Spleen (tissue), 11 donors: ENCODE measurements around the gene ELL3. TPM values are rescaled to one million over a fixed set of nuclear protein-coding genes. Genes with fewer than 3 reads are reported as not detected.

Source experiments
- DNase-seq: peaks from one replicate; pipeline ENCODE4 v3.0.0-alpha.2; 2020
- H3K27ac ChIP-seq, 8 donors: fragments of 200-600 bp; sonication (generic) in 7 of 8; 1 replicate in 4 of 8; 2 replicates in 4 of 8; pipeline versions ENCODE4 v1.5.0 to v1.8.0; 2016 to 2021; ENCODE audit warnings: inconsistent platforms in 4 of 8, mild to moderate bottlenecking in 4 of 8, moderate library complexity in 1 of 8
- H3K27me3 ChIP-seq, 7 donors: fragments of 200-600 bp; sonication (generic) in 6 of 7; replicated peaks in 1 of 7; 1 replicate in 4 of 7; 2 replicates in 3 of 7; pipeline versions ENCODE4 v1.5.0 to v1.8.0; 2016 to 2021; ENCODE audit warnings: inconsistent platforms in 3 of 7, mild to moderate bottlenecking in 1 of 7
- H3K36me3 ChIP-seq, 6 donors: fragments of 200-600 bp; sonication (generic) in 5 of 6; 1 replicate in 4 of 6; 2 replicates in 2 of 6; pipeline versions ENCODE4 v1.5.0 to v1.8.0; 2016 to 2021; ENCODE audit warnings: inconsistent platforms in 2 of 6
- H3K4me1 ChIP-seq, 6 donors: fragments of 200-600 bp; sonication (generic) in 5 of 6; 1 replicate in 3 of 6; 2 replicates in 3 of 6; pipeline versions ENCODE4 v1.5.0 to v1.8.0; 2016 to 2021; ENCODE audit warnings: inconsistent platforms in 3 of 6
- H3K4me3 ChIP-seq, 8 donors: fragments of 200-600 bp; sonication (generic) in 7 of 8; 1 replicate in 4 of 8; 2 replicates in 4 of 8; pipeline versions ENCODE4 v1.5.0 to v1.8.0; 2016 to 2021; ENCODE audit warnings: inconsistent platforms in 4 of 8, mild to moderate bottlenecking in 4 of 8, moderate library complexity in 2 of 8
- H3K9me3 ChIP-seq, 8 donors: fragments of 200-600 bp; sonication (generic) in 7 of 8; 1 replicate in 4 of 8; 2 replicates in 4 of 8; pipeline versions ENCODE4 v1.5.0 to v1.8.0; 2016 to 2021; ENCODE audit warnings: inconsistent platforms in 4 of 8
- CTCF ChIP-seq, 11 experiments: fragments of 200-600 bp in 7 of 11; fragments of 450-650 bp in 4 of 11; sonication (generic) in 4 of 11; IDR thresholded peaks in 8 of 11; conservative IDR thresholded peaks in 3 of 11; 1 replicate in 7 of 11; 2 replicates in 4 of 11; pipeline versions ENCODE4 v1.4.0 to v1.8.0; 2016 to 2021; ENCODE audit warnings: antibody characterized with exemption in 11 of 11, inconsistent platforms in 4 of 11, mild to moderate bottlenecking in 1 of 11
- POLR2A ChIP-seq, 3 donors: fragments of 450-650 bp; IDR thresholded peaks; one replicate each; pipeline ENCODE4 v1.5.1; 2017; ENCODE audit warnings: antibody characterized with exemption in 3 of 3, mild to moderate bottlenecking in 1 of 3
- POLR2AphosphoS5 ChIP-seq, 3 donors: sonication (generic); formaldehyde crosslinking; IDR thresholded peaks; one replicate each; pipeline ENCODE4 v1.5.1; 2017; ENCODE audit warnings: antibody characterized with exemption in 3 of 3
- WGBS, 5 donors: extraction: QIAGEN DNeasy Blood & Tissue Kit in 3 of 5; methylation state at CpG; one replicate each; pipeline versions ENCODE4 v1.1.5 to v1.1.7; 2013 to 2018; 5-methylcytosine and 5-hydroxymethylcytosine counted together
- intact Hi-C: fragments of 100-400 bp; cut with DNase I; formaldehyde crosslinking; loops from one replicate; pipeline ENCODE4 v1.15.0; 2023; ENCODE audit warnings: low total_unique reads
- polyA plus RNA-seq, 3 donors: library from polyadenylated mRNA; stranded (reverse); fragments of 200-250 nt; gene quantifications; one replicate each; pipeline ENCODE4 v1.2.1, GENCODE V29; 2013
- total RNA-seq, 7 donors: library from RNA; depleted of rRNA in 3 of 7; stranded (reverse); fragments of >200 nt in 3 of 7; fragmentation: NEBNext Ultra II Directional in 4 of 7; extraction: Animal tissue kit (Norgen Biotek cat#: 25700) in 4 of 7; gene quantifications; one replicate each; pipeline versions ENCODE4 v1.1.0 to v1.2.1, GENCODE V29; 2016 to 2021
- donor health status: healthy with polysubstance abuse.
- donor health status: DM: no; HTN: no; CAD: no; lungs with moderate emphysema.
- donor health status: DM: no; HTN: no; CAD: no.
- donor health status: Bipolar disorder and iron deficiency.
- donor health status: healthy.
- donor health status: DM: no; HTN: no; CAD: no.
- donor health status: DM: yes; HTN: yes; CAD: no.

Gene ELL3
- total and polyA plus RNA-seq, 10 donors, result 1.7 to 44.4 (median 4.1) TPM

DNA sequence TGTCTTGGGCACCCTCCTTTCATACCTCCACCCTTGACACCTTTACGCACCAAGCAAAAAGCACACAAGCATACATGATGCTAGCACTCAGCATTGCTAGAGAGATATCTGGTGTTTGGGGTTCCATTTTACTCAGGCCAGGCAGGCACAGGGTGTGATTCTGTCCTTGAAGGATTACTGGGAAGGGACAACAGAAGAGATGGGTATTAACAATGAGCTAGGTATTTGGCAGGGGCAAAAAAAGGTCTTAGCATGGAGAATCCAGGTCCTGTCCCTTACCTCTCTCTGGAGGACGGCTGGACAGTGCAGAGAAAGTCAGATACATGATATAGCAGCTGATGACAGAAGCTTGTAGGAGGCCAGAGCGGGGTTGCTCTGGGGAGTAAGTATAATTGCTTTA is 19.8 kb upstream of the ELL3 start:
- Histone ChIP-seq H3K27ac (peak overlapping the region in 1 of 8 donors; percentile 19), H3K9me3 (no peaks in the 10 kb centered on the region), H3K4me3 (no peak overlapping the region), H3K36me3 (peaks cover 0 to 71% (median 39%) of the 10 kb centered on the region in 6 donors), H3K27me3 (no peaks in the 10 kb centered on the region), H3K4me1 (peaks cover 28 to 89% (median 65%) of the 10 kb centered on the region in 6 donors)
- TF ChIP-seq POLR2A (IDR thresholded peaks at IDR 0.05) (no peak), POLR2AphosphoS5 (IDR thresholded peaks at IDR 0.05) (no peak), CTCF (IDR thresholded peaks at IDR 0.05 in 8 of 11, conservative IDR thresholded peaks at IDR 0.05 in 3 of 11) (no peak)
- intact Hi-C loops, result no loop called here
- 88 to 94% (median 91%) methylated on average over 3 of the region's 3 CpGs for WGBS, 5 donors
- DNase-seq, result no peak

- DNase-seq, result no peak
- TF ChIP-seq POLR2AphosphoS5 (IDR thresholded peaks at IDR 0.05), result no peak
- TF ChIP-seq POLR2A (IDR thresholded peaks at IDR 0.05), result no peak
- TF ChIP-seq CTCF (IDR thresholded peaks at IDR 0.05 in 8 of 11, conservative IDR thresholded peaks at IDR 0.05 in 3 of 11), result no peak
- peaks cover 0 to 69% (median 37%) of the 10 kb centered on the region in 6 donors for H3K36me3 ChIP-seq
- no peaks in the 10 kb centered on the region for H3K9me3 ChIP-seq
- no peaks in the 10 kb centered on the region for H3K27me3 ChIP-seq
- no peak overlapping the region for H3K4me3 ChIP-seq
- H3K27ac ChIP-seq, result peak overlapping the region in 1 of 8 donors; percentile 98
- peaks cover 30 to 89% (median 64%) of the 10 kb centered on the region in 6 donors for H3K4me1 ChIP-seq
- intact Hi-C loops, result no loop called here
Observed at GRCh38 chr15:43795997-43796396, 19.2 kb upstream of the ELL3 start.

GRCh38 chr15:43795197-43795596 is 18.4 kb upstream of the ELL3 start:
- H3K27ac ChIP-seq, result peak overlapping the region in 4 of 8 donors; percentile 6 to 98 (median 66)
- WGBS, 5 donors, result 83 to 90% (median 88%) methylated on average over 2 of the region's 2 CpGs
- no peak for DNase-seq
- intact Hi-C loops, result no loop called here
- peaks cover 0 to 69% (median 37%) of the 10 kb centered on the region in 6 donors for H3K36me3 ChIP-seq
- H3K4me1 ChIP-seq, result peaks cover 29 to 91% (median 61%) of the 10 kb centered on the region in 6 donors
- H3K4me3 ChIP-seq, result peak overlapping the region in 1 of 8 donors; percentile 88
- no peaks in the 10 kb centered on the region for H3K27me3 ChIP-seq
- H3K9me3 ChIP-seq, result no peaks in the 10 kb centered on the region
- TF ChIP-seq POLR2A (IDR thresholded peaks at IDR 0.05) (no peak), CTCF (IDR thresholded peaks at IDR 0.05 in 8 of 11, conservative IDR thresholded peaks at IDR 0.05 in 3 of 11) (no peak), POLR2AphosphoS5 (IDR thresholded peaks at IDR 0.05) (no peak)

DNA sequence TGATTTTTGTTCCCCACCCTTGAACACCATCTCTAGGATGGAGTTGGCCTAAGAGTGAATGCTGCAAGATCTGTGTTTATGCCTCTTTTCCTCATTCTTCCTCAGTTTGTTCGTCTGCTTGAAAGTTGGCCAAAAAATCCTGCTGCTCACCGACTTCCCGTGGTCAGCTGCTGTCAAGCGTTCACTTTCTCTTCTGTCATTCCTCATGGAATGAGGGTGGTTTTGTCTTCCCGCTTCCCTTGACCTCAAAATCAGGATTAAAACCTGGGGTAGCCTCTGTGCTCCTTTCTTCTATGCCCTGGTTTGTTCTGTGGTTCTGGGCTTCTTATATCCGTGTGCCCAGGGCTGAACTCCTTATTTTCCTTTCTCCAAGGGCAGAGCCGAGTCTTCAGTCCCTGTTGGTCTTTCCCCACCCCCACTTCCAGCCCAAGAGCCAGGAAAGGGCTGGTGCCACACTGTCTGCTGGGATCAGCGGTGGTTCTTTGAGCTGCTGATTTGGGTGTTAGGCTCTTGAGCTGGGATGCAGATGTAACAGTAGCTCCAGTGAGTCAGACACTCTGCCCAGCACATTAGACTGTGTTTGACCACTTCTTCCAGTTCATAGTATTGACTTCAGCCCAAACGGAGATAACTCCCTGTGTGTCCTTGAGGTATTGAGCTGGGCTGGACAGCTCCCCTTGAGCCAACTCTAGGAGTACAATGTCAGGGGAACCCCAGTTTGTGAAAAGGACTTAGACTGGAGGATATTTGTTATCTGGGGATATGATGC is 17.7 kb upstream of the ELL3 start:
- Histone ChIP-seq H3K27ac (peak overlapping the region in 7 of 8 donors; percentile 6 to 98 (median 41)), H3K36me3 (peaks cover 0 to 63% (median 37%) of the 10 kb centered on the region in 6 donors), H3K4me3 (peak overlapping the region in 2 of 8 donors; percentile 81 to 88), H3K4me1 (peaks cover 24 to 91% (median 57%) of the 10 kb centered on the region in 6 donors), H3K9me3 (no peaks in the 10 kb centered on the region), H3K27me3 (no peaks in the 10 kb centered on the region)
- WGBS, 5 donors, result 69 to 83% (median 79%) methylated on average over 9 of the region's 9 CpGs
- no peak for TF ChIP-seq POLR2A (IDR thresholded peaks at IDR 0.05)
- TF ChIP-seq CTCF (IDR thresholded peaks at IDR 0.05 in 8 of 11, conservative IDR thresholded peaks at IDR 0.05 in 3 of 11), result no peak
- no peak for TF ChIP-seq POLR2AphosphoS5 (IDR thresholded peaks at IDR 0.05)
- intact Hi-C loops, result no loop called here
- DNase-seq, result no peak
